HepG2 (cell line): ENCODE results near the gene RAB30. TPM values are rescaled to one million over a fixed set of nuclear protein-coding genes. Genes with fewer than 3 reads are reported as not detected.

Source experiments
- ATF3 ChIP-seq: sonication (generic); formaldehyde crosslinking; IDR thresholded peaks from 2 replicates; pipeline ENCODE4 v1.4.0; 2020; ENCODE audit warnings: missing genetic modification reagents
- CTCF ChIP-seq: sonication (generic); formaldehyde crosslinking; IDR thresholded peaks from 2 replicates; pipeline ENCODE4 v1.5.0; 2020; ENCODE audit warnings: mild to moderate bottlenecking, missing genetic modification reagents, moderate library complexity
- ERF ChIP-seq: IDR thresholded peaks from 2 replicates; pipeline ENCODE4 v1.6.1; 2018; ENCODE audit warnings: missing biosample characterization, missing genetic modification reagents
- GABPA ChIP-seq, 2 experiments: IDR thresholded peaks; 2 replicates each; pipeline ENCODE4 v1.6.1; 2011 to 2016; ENCODE audit warnings: low read depth in 2 of 2, low read length in 1 of 2, missing biosample characterization in 1 of 2, missing genetic modification characterization in 1 of 2
- GLMP ChIP-seq: sonication (generic); formaldehyde crosslinking; IDR thresholded peaks from 2 replicates; pipeline ENCODE4 v1.9.0; 2021; ENCODE audit warnings: missing genetic modification reagents, mild to moderate bottlenecking, borderline replicate concordance
- ONECUT2 ChIP-seq: sonication (generic); formaldehyde crosslinking; IDR thresholded peaks from 2 replicates; pipeline ENCODE4 v1.4.0; 2020; ENCODE audit warnings: missing genetic modification reagents
- PREB ChIP-seq: sonication (generic); formaldehyde crosslinking; IDR thresholded peaks from 2 replicates; pipeline ENCODE4 v1.4.0; 2020; ENCODE audit warnings: missing genetic modification reagents
- REST ChIP-seq, 2 experiments: IDR thresholded peaks; 2 replicates each; pipeline ENCODE4 v1.6.1; 2011 to 2012; ENCODE audit warnings: low read length in 2 of 2, borderline replicate concordance in 1 of 2, low read depth in 1 of 2, mild to moderate bottlenecking in 1 of 2, moderate library complexity in 1 of 2
- SAFB2 ChIP-seq: sonication (generic); formaldehyde crosslinking; IDR thresholded peaks from 2 replicates; pipeline ENCODE4 v1.5.1; 2020; ENCODE audit warnings: missing genetic modification reagents, low read depth, mild to moderate bottlenecking, borderline replicate concordance
- SOX5 ChIP-seq: IDR thresholded peaks from 2 replicates; pipeline ENCODE4 v1.6.1; 2016; ENCODE audit warnings: borderline replicate concordance
- TOE1 ChIP-seq: sonication (generic); formaldehyde crosslinking; IDR thresholded peaks from 2 replicates; pipeline ENCODE4 v1.4.0; 2020; ENCODE audit warnings: mild to moderate bottlenecking, missing genetic modification reagents
- YEATS4 ChIP-seq: sonication (generic); formaldehyde crosslinking; IDR thresholded peaks from 2 replicates; pipeline ENCODE4 v1.4.0; 2020; ENCODE audit warnings: missing genetic modification reagents, borderline replicate concordance
- ZBTB20 ChIP-seq: sonication (generic); formaldehyde crosslinking; IDR thresholded peaks from 2 replicates; pipeline ENCODE4 v1.8.1; 2023; ENCODE audit warnings: missing genetic modification reagents, low read depth, mild to moderate bottlenecking, borderline replicate concordance
- ZNF138 ChIP-seq: sonication (generic); formaldehyde crosslinking; IDR thresholded peaks from 2 replicates; pipeline ENCODE4 v1.5.0; 2020; ENCODE audit warnings: mild to moderate bottlenecking, low read depth, missing genetic modification reagents
- ZNF879 ChIP-seq: sonication (generic); formaldehyde crosslinking; IDR thresholded peaks from 2 replicates; pipeline ENCODE4 v1.8.1; 2023; ENCODE audit warnings: missing genetic modification reagents
- ZZZ3 ChIP-seq: sonication (generic); formaldehyde crosslinking; IDR thresholded peaks from 2 replicates; pipeline ENCODE4 v1.4.0; 2020; ENCODE audit warnings: missing genetic modification reagents, mild to moderate bottlenecking, borderline replicate concordance
- polyA plus RNA-seq, 8 experiments: library from polyadenylated mRNA; depleted of rRNA in 3 of 8; stranded (reverse) in 7 of 8; unstranded in 1 of 8; fragments of >200 nt; fragmentation: Illumina TruSeq in 4 of 8; extraction: Trizol in 4 of 8; gene quantifications; 2 replicates each; pipeline versions ENCODE4 v1.2.1 to v1.2.3, GENCODE V29; 2011 to 2016; ENCODE audit warnings: low read depth in 4 of 8, missing spikeins in 1 of 8, mixed read lengths in 1 of 8; ENCODE audit not compliant: insufficient read depth in 1 of 8
- total RNA-seq, 5 experiments: library from RNA; depleted of rRNA; stranded (reverse); fragments of >200 nt; fragmentation: Illumina TruSeq; extraction: Trizol; gene quantifications; 2 replicates each; pipeline ENCODE4 v1.2.3, GENCODE V29; 2016; ENCODE audit warnings: low read depth in 1 of 5

RAB30 gene
- total and polyA plus RNA-seq, 2 of the 13 experiments (the other 11 are each of a cell fraction or from before 2014, with no cell fraction given) = 3.7 to 5.0 TPM

- peak; percentile 20; the same call in 1 of the 2 replicates for TF ChIP-seq CTCF (CRISPR knock-in tag)
- TF ChIP-seq SOX5 = peak; percentile 78
- TF ChIP-seq ERF (CRISPR knock-in tag) = no peak
- no peak for TF ChIP-seq ZNF138 (CRISPR knock-in tag)
- peak; percentile 92 for TF ChIP-seq YEATS4 (CRISPR knock-in tag)
- TF ChIP-seq ATF3 (CRISPR knock-in tag) = peak; percentile 89
- TF ChIP-seq GLMP (CRISPR knock-in tag) = no peak
- 0 out of 2 replicates have a peak, but pooled peaks have one; percentile 19 for TF ChIP-seq ZZZ3 (CRISPR knock-in tag)
- no peak for TF ChIP-seq ONECUT2
- TF ChIP-seq PREB (CRISPR knock-in tag) = no peak
- TF ChIP-seq TOE1 (CRISPR knock-in tag) = no peak
- 0 out of 2 replicates have a peak, but pooled peaks have one; percentile 73 for TF ChIP-seq ZNF879
- TF ChIP-seq ZBTB20 = 0 out of 2 replicates have a peak, but pooled peaks have one; percentile 48
- TF ChIP-seq REST (IDR thresholded peaks at IDR 0.05; ENCODE audit: borderline replicate concordance in 1 of 2, low read depth in 1 of 2, low read length in 2 of 2) = peak in 1 of 2 experiments; percentile 2; a peak in 1 of 4 replicates
- TF ChIP-seq GABPA (IDR thresholded peaks at IDR 0.05; ENCODE audit: low read depth, low read length) = no peak
- TF ChIP-seq GABPA (CRISPR knock-in tag; IDR thresholded peaks at IDR 0.05; ENCODE audit: low read depth) = peak; percentile 78
- peak; percentile 56; the same call in 1 of the 2 replicates for TF ChIP-seq SAFB2 (CRISPR knock-in tag)
These were observed at the start of gene RAB30 (continued) for GRCh38 chr11:83071567-83072349.
